ENCODE measurements around the gene DOCK8.
"Not testable (repeated sequence)": the region's sequence is repeated elsewhere in the genome, so short reads cannot be mapped to it uniquely, and the experiment has no call there.

Gene DOCK8

GRCh38 chr9:227860-228259 lies 13.2 kb downstream of the DOCK8 start:
- no peak for DNase-seq

GRCh38 chr9:228929-229695 lies 14.4 kb downstream of the DOCK8 start:
- no peak for DNase-seq

DNA sequence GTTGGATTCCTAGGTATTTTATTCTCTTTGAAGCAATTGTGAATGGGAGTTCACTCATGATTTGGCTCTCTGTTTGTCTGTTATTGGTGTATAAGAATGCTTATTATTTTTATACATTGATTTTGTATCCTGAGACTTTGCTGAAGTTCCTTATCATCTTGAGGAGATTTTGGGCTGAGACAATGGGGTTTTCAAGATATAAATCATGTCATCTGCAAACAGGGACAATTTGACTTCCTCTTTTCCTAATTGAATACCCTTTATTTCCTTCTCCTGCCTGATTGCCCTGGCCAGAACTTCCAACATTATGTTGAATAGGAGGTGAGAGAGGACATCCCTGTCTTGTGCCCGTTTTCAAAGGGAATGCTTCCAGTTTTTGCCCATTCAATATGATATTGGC lies 17.0 kb downstream of the DOCK8 start:
- not testable (repeated sequence) for DNase-seq

DNA sequence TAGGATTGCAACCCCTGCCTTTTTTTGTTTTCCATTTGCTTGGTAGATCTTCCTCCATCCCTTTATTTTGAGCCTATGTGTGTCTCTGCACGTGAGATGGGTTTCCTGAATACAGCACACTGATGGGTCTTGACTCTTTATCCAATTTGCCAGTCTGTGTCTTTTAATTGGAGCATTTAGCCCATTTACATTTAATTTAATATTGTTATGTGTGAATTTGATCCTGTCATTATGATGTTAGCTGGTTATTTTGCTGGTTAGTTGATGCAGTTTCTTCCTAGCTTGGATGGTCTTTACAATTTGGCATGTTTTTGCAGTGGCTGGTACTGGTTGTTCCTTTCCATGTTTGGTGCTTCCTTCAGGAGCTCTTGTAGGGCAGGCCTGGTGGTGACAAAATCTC lies 19.0 kb downstream of the DOCK8 start:
- DNase-seq, result not testable (repeated sequence)

- DNase-seq, result no peak
Observed at GRCh38 chr9:237141-237857, 22.6 kb downstream of the DOCK8 start.

DNA sequence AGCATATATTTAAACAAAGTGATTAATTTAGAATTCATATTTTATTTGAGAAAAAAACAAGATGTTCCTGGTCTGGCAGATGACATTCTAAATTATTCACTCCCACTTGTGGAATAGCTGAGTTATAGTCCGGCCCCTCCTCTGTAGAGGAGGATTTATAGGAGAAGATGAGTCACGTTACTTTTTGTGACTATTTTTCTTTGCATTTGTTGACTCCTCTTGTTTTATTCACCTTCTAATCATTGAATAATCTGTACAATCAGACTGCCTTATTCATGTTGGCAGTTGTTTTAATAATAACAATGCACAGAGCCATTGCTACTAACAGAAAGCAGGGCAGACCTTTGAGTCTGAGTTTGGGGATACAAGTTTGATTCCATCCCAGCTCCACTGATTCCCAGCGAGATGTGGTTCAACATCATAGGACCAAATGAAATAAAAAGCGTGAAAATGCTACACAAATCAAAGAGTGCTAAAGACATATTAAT lies 23.2 kb downstream of the DOCK8 start:
- no peak for DNase-seq

GRCh38 chr9:242461-243080 lies 27.9 kb downstream of the DOCK8 start:
- DNase-seq, result no peak

DNA sequence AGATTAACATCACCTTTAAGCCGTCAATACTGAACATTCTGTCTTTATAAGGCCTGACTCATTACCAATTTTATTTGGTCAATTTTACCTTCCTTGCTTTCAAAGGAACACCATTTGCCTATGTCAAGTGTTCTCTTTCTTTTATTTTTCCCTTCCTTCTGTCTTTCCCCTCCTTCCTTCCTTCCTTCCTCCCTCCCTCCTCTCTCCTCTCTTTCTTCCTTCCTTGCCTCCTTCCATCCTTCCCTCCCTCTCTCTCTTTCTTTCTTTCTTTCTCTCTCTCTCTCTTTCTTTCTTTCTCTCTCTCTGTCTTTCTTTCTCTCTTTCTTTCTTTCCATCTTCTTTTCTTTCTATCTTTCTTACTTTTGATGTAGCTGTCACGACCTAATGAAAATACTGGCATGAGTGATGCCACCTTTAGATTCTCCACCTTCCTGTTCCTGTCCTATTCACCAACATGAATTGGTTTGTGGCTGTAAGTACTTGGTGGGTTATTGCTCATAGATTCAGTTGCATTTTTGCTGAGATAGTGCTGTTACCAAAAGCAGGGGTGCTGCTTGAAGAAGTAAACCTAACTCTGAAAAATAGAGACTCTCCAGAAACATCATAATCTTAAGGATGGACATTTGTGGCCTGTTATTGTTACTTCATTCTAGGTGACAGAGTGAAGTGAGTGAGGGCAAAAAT lies 33.8 kb downstream of the DOCK8 start:
- no peak for DNase-seq

DNA sequence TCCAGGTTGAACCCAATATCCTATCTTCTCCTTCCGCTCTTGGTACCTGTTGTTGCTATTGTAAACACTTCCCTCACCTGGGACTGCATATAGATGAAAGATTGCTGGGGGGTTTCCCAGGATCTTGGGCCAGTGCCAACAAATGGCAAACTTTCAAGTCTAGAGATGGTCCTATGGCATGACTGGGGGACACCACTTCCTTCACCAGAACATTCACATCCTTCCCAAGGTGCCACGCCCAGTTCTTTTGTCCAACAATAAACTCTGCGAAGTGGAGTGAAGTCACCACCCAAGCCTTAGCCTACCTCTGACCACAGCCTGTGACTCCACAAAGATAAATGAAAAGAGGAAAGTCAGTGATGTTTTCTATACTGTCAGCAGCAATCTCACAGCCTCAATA lies 34.4 kb downstream of the DOCK8 start:
- DNase-seq, result no peak

GRCh38 chr9:250039-250438 lies 35.4 kb downstream of the DOCK8 start:
- DNase-seq, result no peak

- DNase-seq, result no peak
Observed at GRCh38 chr9:250625-251024, 36.0 kb downstream of the DOCK8 start.

- no peak for DNase-seq
Observed at GRCh38 chr9:251398-251797, 36.7 kb downstream of the DOCK8 start.

DNA sequence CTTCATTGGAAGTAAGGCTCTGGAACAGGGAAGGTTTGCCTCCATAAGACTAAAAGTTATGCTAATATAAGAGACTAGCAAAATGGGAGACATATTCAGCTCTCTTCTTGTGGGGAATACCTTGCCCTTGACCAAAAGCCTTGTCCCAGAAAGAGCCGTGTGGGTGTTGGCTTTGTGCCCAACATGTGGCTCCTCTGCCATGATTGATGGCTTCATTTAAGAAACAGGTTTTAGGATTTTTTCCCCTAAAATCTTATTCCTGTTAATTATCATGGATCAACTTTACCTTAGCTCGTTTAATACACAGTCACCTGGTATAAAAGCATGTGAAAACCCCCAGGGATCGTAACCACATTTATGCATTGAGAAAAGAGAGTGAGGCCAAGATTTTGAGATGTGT lies 38.9 kb downstream of the DOCK8 start:
- no peak for DNase-seq

DNA sequence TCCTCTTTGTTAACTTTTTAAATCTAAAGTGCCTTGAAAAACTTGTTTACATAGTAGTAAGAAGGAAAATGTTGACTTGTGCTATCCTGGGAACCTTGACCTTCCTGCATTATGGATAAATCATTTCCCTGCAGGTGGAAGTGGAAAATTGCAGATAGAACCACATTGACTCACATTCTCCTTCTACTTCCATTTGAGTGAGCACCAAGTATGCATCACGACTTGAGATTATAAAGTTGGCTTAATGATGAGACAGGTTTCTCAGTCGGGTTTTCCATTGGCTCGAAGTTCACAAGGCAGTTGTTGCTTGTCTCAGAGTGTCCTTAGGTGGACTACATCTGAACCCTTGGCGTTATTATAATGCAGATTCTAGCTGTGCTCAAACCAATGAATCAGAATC lies 39.9 kb downstream of the DOCK8 start:
- no peak for DNase-seq

GRCh38 chr9:257957-258356 lies 43.3 kb downstream of the DOCK8 start:
- DNase-seq, result no peak

DNA sequence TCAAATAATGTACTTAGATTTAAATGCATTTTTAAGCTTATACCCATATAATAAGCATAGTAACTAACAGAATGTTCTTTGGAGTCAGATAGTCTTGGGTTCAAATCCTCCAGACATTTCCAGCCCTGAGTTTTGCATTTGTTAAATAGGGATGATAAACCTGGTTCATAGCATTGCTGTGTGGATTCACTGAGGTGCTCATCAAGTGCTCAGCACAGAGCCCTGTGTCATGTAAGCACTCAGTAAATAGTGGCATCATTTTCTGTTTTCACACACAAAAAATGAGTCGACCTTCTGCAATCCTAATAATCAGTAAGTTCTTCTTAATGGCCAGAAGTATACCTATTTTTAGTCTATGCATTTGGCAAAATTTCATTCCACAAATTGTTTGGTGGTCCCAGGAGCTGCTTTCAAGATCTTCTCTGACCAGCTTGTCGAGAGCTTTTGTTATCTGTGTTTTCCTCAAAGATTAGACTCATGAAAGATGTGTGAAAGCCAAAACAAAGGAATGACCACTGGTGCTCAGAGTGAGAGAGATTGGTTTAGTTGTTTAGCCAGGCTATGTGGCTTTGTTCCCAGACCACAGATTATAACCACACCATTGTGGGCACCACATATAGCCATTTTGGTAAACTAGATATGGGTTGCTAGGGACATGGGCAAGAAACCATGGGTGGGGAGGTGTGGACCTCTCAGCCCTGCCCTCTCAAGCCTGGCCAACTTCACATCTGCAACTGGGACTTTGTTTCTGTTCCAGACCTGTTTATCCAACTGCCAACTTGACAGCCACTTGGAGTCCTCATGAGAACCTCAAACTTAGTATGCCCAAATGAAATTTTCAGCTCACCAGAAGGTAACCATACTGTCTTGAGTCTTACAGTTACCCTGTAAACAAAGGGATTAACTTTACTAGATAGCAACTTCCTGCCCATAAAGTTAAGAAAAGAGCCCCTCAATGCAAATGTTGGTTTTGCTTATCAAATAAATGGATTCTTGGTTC lies 45.0 kb downstream of the DOCK8 start:
- DNase-seq, result no peak

GRCh38 chr9:264231-264630 lies 49.6 kb downstream of the DOCK8 start:
- no peak for DNase-seq

GRCh38 chr9:265209-265870 lies 50.7 kb downstream of the DOCK8 start:
- DNase-seq, result no peak

DNA sequence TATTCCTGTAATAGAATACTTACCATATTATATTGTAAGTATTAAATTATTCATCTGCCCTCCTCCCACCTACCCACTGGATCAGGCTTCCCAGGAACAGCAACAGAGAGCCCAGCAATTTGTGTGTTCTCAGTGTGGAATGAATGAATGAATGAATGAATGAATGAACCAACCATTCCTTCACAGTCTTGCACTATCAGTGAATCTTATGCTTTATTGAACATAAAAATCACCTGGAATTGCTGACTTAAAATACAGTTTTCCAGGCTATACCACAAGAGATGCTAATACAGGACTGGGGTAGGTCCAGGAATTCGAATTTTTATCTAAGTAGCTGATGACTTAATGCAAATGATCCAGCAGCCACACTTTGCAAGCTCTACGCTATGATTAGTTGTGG lies 51.6 kb downstream of the DOCK8 start:
- DNase-seq, result no peak

DNA sequence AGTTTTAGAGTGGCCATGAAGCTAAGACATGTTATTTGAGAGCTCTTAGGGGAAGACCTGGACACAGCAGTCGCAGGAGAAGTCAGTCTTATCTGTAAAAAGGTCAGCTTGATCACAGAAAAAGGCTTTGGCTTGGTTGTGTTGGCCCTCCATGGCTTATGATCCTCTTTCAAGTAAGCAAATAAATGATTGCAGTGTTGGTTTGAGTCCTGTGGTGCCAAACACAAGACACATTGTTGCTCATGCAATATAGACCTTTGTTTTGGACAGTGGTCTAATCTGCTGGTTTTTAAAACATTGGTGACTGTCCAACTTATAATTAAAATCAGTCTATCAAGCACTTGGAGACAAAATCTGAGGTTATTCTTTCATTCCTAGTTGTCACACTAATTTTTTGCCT lies 54.0 kb downstream of the DOCK8 start:
- DNase-seq, result no peak

DNA sequence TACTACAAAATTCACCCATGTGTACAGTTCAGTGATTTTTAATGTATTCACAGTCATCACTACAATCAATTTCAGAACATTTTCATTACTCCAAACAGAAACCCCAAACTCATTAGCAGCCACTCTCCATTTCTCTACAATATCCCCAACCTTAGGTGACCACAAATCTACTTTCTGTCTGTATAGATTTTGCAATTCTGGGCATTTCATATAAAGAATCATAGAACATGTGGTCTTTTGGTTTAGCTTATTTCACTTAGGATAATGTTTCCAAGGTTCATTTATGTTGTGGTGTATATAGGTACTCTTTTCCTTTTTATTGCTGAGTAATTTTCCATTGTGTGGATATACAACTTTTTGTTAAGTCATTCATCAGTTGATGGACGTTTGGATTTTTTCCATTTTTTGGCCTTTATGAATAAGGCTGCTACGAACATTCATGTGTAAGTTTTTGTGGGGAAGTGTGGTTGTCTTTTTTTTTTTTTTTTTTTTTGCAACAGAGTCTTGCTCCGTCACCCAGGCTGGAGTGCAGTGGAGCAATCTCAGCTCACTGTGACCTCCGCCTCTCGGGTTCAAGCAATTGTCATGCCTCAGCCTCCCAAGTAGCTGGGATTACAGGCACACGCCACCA lies 54.5 kb downstream of the DOCK8 start:
- DNase-seq, result no peak
